ENCODE results near the gene RDX. TPM values are rescaled to one million over a fixed set of nuclear protein-coding genes. Genes with fewer than 3 reads are reported as not detected.

RDX gene
- total and polyA plus RNA-seq, 2 of the 8 experiments (the other 6 are each of a cell fraction or from before 2014, with no cell fraction given) = 27.4 to 100 TPM

DNA sequence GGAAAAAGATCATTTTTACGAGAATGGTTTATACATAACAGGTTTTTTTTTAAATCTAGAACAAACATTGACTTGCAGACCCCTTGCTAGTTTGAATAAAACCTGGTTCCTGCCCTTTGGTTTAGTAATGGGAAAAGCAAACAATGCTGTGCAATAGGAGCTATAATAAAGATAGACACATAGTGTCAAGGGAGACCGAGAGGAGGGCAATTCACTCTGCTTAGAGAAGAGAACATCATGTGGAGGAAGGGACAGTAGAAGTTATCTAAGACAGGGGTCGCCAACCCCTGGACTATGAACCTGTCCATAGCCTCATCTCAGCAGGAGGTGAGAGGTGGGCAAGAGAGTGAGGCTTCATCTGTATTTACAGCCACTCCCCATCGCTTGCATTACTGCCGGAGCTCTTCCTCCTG is 7.0 kb upstream of the RDX start:
- Histone ChIP-seq H2AK5ac (ENCODE audit: low read depth, low read length) (no peak overlapping the region), H2BK120ac (replicated peaks; ENCODE audit: low read depth, low read length) (no peak overlapping the region), H4K91ac (replicated peaks; ENCODE audit: insufficient read length, low read length) (no peak overlapping the region), H2BK15ac (ENCODE audit: low read length) (no peak overlapping the region), H3K4ac (replicated peaks; ENCODE audit: insufficient read length, low read depth, low read length) (no peak overlapping the region), H2BK5ac (ENCODE audit: low read depth, low read length) (no peak overlapping the region), H2AFZ (ENCODE audit: low read length) (no peak overlapping the region), H3K27ac (ENCODE audit: low read depth, low read length) (no peak overlapping the region), H3K56ac (replicated peaks; ENCODE audit: insufficient read length, low read depth, low read length) (no peak overlapping the region), H3K9me3 (ENCODE audit: insufficient read depth in 2 of 2, low read depth in 1 of 2, low read length in 1 of 2) (peaks cover 0 to 3% of the 10 kb centered on the region in 2 experiments; a peak in 1 of 4 replicates), H3K27me3 (replicated peaks in 1 of 4; ENCODE audit: control insufficient read depth in 3 of 4, extremely low read depth in 1 of 4, insufficient read depth in 3 of 4, low read length in 3 of 4) (no peaks in the 10 kb centered on the region), H3K36me3 (ENCODE audit: control insufficient read depth in 2 of 4, insufficient read depth in 4 of 4, low read length in 3 of 4) (no peaks in the 10 kb centered on the region), H4K8ac (ENCODE audit: extremely low read depth, insufficient read depth, low read length) (no peak overlapping the region), H3K4me1 (replicated peaks in 1 of 4; ENCODE audit: control insufficient read depth in 3 of 4, insufficient read depth in 4 of 4, low read length in 3 of 4) (peaks cover 0 to 6% (median under 1%) of the 10 kb centered on the region in 4 experiments; a peak in 4 of 7 replicates), H4K20me1 (replicated peaks in 1 of 2; ENCODE audit: control insufficient read depth in 1 of 2, insufficient read depth in 2 of 2, low read length in 2 of 2) (no peaks in the 10 kb centered on the region), H4K5ac (ENCODE audit: insufficient read length, low read depth, low read length) (no peak overlapping the region), H3K23me2 (ENCODE audit: low read depth, low read length) (0 out of 2 replicates have a peak, but pooled peaks cover 2% of the 10 kb centered on the region), H3K14ac (ENCODE audit: insufficient read length) (no peak overlapping the region), H2BK20ac (ENCODE audit: low read length) (no peak overlapping the region), H3K23ac (ENCODE audit: insufficient read length) (no peak overlapping the region), H3K18ac (ENCODE audit: extremely low read depth, low read length) (no peak overlapping the region), H2BK12ac (ENCODE audit: low read depth, low read length) (no peak overlapping the region), H3K4me2 (ENCODE audit: insufficient read depth in 1 of 2, low read depth in 2 of 2, low read length in 2 of 2) (no peak overlapping the region), H3K79me1 (ENCODE audit: low read depth, low read length) (no peaks in the 10 kb centered on the region), H3K9ac (replicated peaks in 1 of 4; ENCODE audit: extremely low read depth in 1 of 4, low read depth in 3 of 4, low read length in 3 of 4) (no peak overlapping the region), H3K4me3 (ENCODE audit: extremely low read depth in 1 of 4, insufficient read depth in 2 of 4, low read depth in 3 of 4, low read length in 4 of 4) (no peak overlapping the region), H3K79me2 (ENCODE audit: control insufficient read depth in 1 of 2, insufficient read depth in 2 of 2, low read length in 2 of 2) (no peaks in the 10 kb centered on the region)
- TF ChIP-seq TEAD4 (IDR thresholded peaks at IDR 0.05; ENCODE audit: low read depth, low read length) (no peak), KDM4A (IDR thresholded peaks at IDR 0.05; ENCODE audit: low read depth, low read length, severe bottlenecking) (no peak), KDM5A (IDR thresholded peaks at IDR 0.05; ENCODE audit: low read length) (no peak), CTCF (IDR thresholded peaks at IDR 0.05; ENCODE audit: control extremely low read depth in 1 of 3, insufficient read depth in 1 of 3, low read depth in 1 of 3, low read length in 3 of 3) (no peak)
- TF ChIP-seq, protein P1, sequence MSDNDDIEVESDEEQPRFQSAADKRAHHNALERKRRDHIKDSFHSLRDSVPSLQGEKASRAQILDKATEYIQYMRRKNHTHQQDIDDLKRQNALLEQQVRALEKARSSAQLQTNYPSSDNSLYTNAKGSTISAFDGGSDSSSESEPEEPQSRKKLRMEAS (IDR thresholded peaks at IDR 0.05) = no peak
- FAIRE-seq (no peak), DNase-seq (ENCODE audit: low read depth in 1 of 2, low spot score in 2 of 2) (no peak)
- WGBS, 2 experiments (ENCODE audit: extremely low coverage in 1 of 2, insufficient coverage in 1 of 2, insufficient read length in 1 of 2, insufficient replicate concordance in 2 of 2, low coverage in 1 of 2, low lambda C conversion rate in 2 of 2, missing lambda C conversion rate in 1 of 2) = 92% methylated on average over 5 of the region's 5 CpGs; no CpG with 5 or more reads in 1 of the 2 experiments
- ChIA-PET CTCF (ENCODE audit: partially characterized antibody) (no interaction called here), POLR2A (ENCODE audit: partially characterized antibody) (interaction anchor here (1.5 kb wide), 1 partner anchor 22 kb away, joined by 3 read pairs; no protein-coding TSS in a partner anchor)

Measured in H1 (cell line).